ENCODE measurements around the gene TBC1D22A.

TBC1D22A gene

DNA sequence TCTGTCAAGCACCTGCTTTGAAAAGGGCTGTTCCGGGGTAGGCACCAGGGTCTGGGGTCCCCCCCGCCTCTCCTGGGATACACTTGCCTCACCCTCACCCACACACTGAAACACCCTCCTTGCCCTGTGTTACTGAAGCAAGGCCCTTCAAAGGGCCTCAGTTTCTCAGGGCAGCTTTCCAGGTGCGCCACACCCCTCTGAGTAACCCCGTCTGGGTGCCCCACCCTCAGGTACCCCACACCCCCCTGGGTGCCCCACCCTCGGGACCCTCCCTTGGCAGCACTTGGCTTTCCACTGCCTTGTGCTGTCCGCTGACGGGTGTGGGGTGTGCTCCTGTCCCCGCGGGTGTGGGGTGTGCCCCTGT is 413.6 kb downstream of the TBC1D22A start:
- no peak for DNase-seq (ENCODE audit: low read depth)
- Histone ChIP-seq H3K4me1 (ENCODE audit: control insufficient read depth, insufficient read depth, low read length) (no peaks in the 10 kb centered on the region), H3K27me3 (replicated peaks; ENCODE audit: control insufficient read depth, insufficient read depth, low read length) (no peaks in the 10 kb centered on the region), H3K36me3 (ENCODE audit: control insufficient read depth, insufficient read depth, low read length, severe bottlenecking) (no peaks in the 10 kb centered on the region), H3K9me3 (ENCODE audit: control insufficient read depth, low read length) (no peaks in the 10 kb centered on the region), H3K4me3 (ENCODE audit: low read length) (no peak overlapping the region), H3K9ac (ENCODE audit: low read length) (no peak overlapping the region)

DNA sequence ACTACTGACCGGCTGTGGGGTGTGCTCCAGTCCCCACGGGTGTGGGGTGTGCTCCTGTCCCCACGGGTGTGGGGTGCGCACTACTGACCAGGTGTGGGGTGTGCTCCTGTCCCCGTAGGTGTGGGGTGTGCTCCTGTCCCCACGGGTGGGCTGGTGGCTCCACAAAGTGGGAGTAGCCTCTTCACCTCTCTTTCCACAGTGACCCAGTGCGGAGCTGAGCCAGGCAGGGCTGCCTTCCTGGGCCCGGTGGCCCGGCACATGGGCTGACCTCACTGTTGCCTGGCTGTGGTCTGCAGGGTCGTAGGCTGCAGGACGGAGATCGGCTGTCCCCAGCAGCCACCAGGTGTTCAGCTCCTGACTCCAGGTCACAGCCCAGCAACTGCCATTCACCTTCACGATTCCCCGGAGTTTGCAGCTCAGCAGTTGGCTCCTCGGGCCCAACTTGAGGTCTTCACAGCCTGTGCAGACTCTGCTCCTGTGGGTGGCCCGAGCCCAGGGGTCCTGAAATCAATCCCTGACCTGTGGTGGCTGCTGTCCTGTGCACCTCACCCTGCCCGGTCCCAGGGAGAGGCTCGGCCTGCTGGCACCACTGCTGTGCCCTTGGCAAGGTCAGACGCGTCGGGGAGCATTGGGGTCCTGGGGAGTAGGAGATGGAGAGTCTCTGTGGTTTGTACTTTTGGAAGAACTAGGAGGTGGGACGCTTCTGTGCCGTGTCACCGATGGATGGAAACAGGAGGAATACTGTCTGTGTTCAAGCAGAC is 414.3 kb downstream of the TBC1D22A start:
- Histone ChIP-seq H3K4me3 (ENCODE audit: low read length) (no peak overlapping the region), H3K9ac (ENCODE audit: low read length) (no peak overlapping the region), H3K27me3 (replicated peaks; ENCODE audit: control insufficient read depth, insufficient read depth, low read length) (no peaks in the 10 kb centered on the region), H3K36me3 (ENCODE audit: control insufficient read depth, insufficient read depth, low read length, severe bottlenecking) (no peaks in the 10 kb centered on the region), H3K9me3 (ENCODE audit: control insufficient read depth, low read length) (no peaks in the 10 kb centered on the region), H3K4me1 (ENCODE audit: control insufficient read depth, insufficient read depth, low read length) (no peaks in the 10 kb centered on the region)
- no peak for DNase-seq (ENCODE audit: low read depth)

DNA sequence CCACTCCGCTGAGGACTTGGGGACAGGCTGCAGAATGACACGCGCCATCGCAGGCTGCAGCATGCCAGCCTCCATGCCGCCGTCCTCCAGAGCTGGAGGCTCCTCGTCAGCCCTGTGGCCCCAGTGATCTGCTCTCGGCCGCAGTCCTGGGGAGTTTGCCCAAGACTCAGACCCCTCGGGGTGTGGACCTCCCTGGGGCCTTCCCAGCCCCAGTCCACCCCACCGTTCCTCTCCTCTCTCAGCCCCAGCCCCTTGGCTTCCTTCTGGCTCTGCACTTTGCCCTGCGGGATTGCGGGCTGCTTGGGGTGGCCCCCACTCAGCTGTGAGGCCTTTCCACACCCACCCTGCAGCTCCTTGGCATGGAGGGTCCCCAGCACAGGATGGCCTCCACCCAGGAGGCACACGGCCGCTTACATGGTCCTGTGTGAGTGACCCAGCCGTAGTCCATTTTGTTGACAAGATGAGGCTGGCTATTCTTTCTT is 414.9 kb downstream of the TBC1D22A start:
- H3K4me1 ChIP-seq (ENCODE audit: control insufficient read depth, insufficient read depth, low read length), result no peaks in the 10 kb centered on the region
- no peaks in the 10 kb centered on the region for H3K9me3 ChIP-seq (ENCODE audit: control insufficient read depth, low read length)
- no peak for DNase-seq (ENCODE audit: low read depth)
- no peaks in the 10 kb centered on the region for H3K36me3 ChIP-seq (ENCODE audit: control insufficient read depth, insufficient read depth, low read length, severe bottlenecking)
- no peak overlapping the region for H3K4me3 ChIP-seq (ENCODE audit: low read length)
- no peaks in the 10 kb centered on the region for H3K27me3 ChIP-seq (replicated peaks; ENCODE audit: control insufficient read depth, insufficient read depth, low read length)
- no peak overlapping the region for H3K9ac ChIP-seq (ENCODE audit: low read length)

DNA sequence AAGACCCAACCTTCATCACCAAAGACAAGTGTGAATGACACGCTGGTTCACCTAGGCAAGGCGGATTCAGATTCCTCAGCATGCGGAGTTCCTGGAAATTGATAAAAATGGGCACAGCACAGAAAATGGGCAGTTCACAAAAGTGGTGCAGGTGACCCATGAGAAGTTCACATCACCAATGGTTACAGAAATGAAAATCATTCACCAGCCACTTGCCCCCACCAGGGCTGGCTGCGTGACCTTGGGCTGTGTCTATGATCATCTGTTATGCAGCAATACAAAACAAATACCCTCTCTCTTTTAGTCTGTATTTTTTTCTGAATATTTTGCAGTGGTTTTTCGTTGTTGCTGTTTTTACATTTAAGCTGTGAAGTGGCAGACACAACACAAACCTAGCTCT is 415.9 kb downstream of the TBC1D22A start:
- Histone ChIP-seq H3K27me3 (replicated peaks; ENCODE audit: control insufficient read depth, insufficient read depth, low read length) (no peaks in the 10 kb centered on the region), H3K9ac (ENCODE audit: low read length) (no peak overlapping the region), H3K4me1 (ENCODE audit: control insufficient read depth, insufficient read depth, low read length) (no peaks in the 10 kb centered on the region), H3K9me3 (ENCODE audit: control insufficient read depth, low read length) (no peaks in the 10 kb centered on the region), H3K36me3 (ENCODE audit: control insufficient read depth, insufficient read depth, low read length, severe bottlenecking) (no peaks in the 10 kb centered on the region), H3K4me3 (ENCODE audit: low read length) (no peak overlapping the region)
- DNase-seq (ENCODE audit: low read depth), result no peak

DNA sequence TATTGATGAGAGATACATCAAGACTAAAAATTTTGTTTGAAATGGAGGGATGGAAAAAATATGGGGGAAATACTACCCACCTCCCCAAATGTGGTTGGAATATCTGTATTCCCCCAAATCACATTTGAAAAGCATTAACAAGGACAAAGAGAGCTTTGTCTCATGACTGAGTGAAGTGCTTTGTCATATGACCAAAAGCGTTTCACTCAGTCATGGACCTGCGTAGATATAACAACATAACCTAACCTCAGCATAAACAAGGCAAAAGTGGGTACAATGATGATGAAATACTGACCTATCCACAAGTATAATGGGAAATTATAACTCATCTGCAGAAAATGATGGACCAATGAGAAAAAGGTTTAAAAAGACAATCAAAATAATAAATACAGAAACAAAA is 418.3 kb downstream of the TBC1D22A start:
- Histone ChIP-seq H3K9ac (ENCODE audit: low read length) (no peak overlapping the region), H3K4me3 (ENCODE audit: low read length) (no peak overlapping the region)

DNA sequence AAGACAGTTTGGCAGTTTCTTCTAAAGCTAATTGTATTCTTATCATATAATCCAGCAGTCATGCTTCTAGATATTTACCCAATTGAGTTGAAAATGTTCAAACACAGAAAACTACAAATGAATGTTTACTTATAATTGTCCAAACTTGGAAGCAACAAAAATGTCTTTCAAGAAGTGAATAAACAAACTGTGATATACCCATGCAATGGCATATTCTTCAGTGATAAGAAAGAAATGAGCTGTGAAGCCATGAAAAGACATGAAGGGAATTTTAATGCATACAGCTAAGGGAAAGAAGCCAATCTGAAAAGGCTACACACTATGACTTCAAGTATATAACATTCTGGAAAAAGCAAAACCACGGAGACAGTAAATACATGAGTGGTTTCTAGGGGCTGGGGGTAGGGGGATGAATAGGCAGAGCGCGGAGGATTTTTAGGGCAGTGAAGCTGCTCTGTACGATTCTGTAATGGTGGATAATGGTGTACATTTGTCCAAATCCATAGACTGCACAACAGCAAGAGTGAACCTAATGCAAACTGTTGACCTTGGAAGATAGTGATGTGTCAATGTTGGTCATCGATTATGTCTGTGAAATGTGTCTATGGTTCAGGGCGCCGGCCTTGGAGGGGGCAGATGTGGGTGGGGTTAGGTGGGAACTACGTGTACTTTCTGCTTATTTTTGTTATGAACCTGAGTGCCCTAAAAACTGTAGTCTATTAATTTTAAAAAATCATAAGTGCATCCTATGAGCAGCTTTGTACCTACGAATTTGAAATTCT is 424.9 kb downstream of the TBC1D22A start:
- Histone ChIP-seq H3K9ac (ENCODE audit: low read length) (no peak overlapping the region), H3K9me3 (ENCODE audit: control insufficient read depth, low read length) (peaks cover 22% of the 10 kb centered on the region), H3K4me3 (ENCODE audit: low read length) (no peak overlapping the region), H3K36me3 (ENCODE audit: control insufficient read depth, insufficient read depth, low read length, severe bottlenecking) (no peaks in the 10 kb centered on the region), H3K27me3 (replicated peaks; ENCODE audit: control insufficient read depth, insufficient read depth, low read length) (peaks cover 6% of the 10 kb centered on the region), H3K4me1 (ENCODE audit: control insufficient read depth, insufficient read depth, low read length) (no peaks in the 10 kb centered on the region)
- DNase-seq (ENCODE audit: low read depth), result no peak

More for the DNA sequence above, 418.3 kb downstream of the TBC1D22A start:
- no peaks in the 10 kb centered on the region for H3K27me3 ChIP-seq (replicated peaks; ENCODE audit: control insufficient read depth, insufficient read depth, low read length)
- DNase-seq (ENCODE audit: low read depth), result no peak
- H3K4me1 ChIP-seq (ENCODE audit: control insufficient read depth, insufficient read depth, low read length), result no peaks in the 10 kb centered on the region
- no peaks in the 10 kb centered on the region for H3K36me3 ChIP-seq (ENCODE audit: control insufficient read depth, insufficient read depth, low read length, severe bottlenecking)
- peaks cover 10% of the 10 kb centered on the region for H3K9me3 ChIP-seq (ENCODE audit: control insufficient read depth, low read length)

DNA sequence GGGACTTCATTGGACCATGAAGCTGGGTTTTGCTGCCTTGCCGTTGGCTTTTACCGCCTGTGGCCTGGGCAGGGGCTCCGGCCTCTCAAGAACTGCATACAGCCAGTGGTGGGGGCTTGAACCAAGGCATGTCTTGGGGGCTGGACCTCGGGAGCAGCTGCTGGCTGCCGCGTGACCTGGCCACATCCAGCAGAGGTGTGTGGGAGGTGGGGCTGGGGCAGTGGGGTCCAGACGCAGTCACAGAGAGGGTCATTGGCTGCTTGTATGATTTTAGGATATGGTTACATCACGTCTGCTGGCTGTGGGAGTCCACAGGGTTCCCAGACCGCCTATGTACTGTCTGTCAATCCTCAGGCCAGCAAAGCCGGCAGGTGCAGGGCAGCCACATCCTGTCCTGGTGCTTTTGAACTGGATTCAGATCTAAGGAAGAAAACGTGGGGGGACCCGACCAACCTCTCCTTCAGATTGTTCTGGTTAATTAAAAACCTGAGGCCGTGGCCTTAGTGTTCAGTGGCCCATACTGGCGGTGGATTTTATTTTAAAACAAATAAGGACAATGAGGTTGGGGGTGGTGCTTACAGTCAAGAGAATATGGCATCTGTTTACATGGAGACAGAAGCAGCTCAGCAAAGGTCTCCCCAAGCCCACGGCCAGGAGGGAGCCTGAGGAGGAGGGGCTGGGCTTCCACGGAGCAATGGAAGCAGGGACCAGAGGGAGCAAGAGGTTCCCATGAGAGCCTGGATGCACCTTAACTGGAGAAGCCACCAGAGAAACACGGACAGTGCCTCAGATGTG is 426.0 kb downstream of the TBC1D22A start:
- peaks cover 6% of the 10 kb centered on the region for H3K27me3 ChIP-seq (replicated peaks; ENCODE audit: control insufficient read depth, insufficient read depth, low read length)
- no peaks in the 10 kb centered on the region for H3K36me3 ChIP-seq (ENCODE audit: control insufficient read depth, insufficient read depth, low read length, severe bottlenecking)
- DNase-seq (ENCODE audit: low read depth), result no peak
- peaks cover 22% of the 10 kb centered on the region for H3K9me3 ChIP-seq (ENCODE audit: control insufficient read depth, low read length)
- H3K4me1 ChIP-seq (ENCODE audit: control insufficient read depth, insufficient read depth, low read length), result no peaks in the 10 kb centered on the region
- no peak overlapping the region for H3K4me3 ChIP-seq (ENCODE audit: low read length)
- no peak overlapping the region for H3K9ac ChIP-seq (ENCODE audit: low read length)

DNA sequence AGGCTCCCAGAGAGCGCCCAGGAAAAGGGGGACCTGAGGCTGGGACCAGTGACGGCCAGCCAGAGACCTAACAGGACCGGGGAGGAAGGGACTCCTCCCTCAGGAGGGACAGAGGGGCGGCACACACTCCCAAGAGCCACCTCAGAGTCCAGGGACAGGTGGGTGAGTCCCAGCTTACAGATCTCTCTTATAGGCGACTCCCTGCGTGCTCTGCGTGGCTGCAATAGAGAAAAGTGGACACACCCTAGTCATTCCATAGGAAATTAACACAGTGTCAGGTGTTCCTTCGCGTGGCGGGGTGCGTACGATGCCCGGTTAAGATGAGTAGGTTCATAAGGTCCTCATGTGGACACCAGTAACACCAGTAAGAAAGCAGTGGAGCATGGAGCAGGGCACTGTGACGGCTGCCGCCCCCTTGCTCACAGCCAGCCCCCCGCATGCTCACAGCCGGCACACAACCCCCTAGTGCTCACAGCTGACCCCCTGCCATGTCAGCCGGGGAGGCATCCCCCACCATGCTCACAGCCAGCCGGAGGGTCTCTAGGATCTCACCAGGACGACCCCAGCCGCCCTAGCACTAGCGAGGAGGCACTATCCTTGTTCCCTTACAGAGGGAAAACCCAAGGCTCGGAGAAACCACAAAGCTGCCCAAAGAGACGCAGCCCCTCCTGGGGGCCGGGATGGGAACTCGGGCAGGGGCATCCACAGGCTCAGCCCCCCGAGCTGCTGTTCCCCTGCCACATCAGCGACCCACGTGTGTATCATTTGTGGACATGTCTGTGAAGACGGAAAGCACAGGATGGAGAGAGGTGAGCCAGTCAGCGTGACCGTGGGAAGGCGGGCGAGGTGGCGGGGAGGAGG is 426.8 kb downstream of the TBC1D22A start:
- H3K9ac ChIP-seq (ENCODE audit: low read length), result no peak overlapping the region
- DNase-seq (ENCODE audit: low read depth), result no peak
- H3K36me3 ChIP-seq (ENCODE audit: control insufficient read depth, insufficient read depth, low read length, severe bottlenecking), result no peaks in the 10 kb centered on the region
- peaks cover 22% of the 10 kb centered on the region for H3K9me3 ChIP-seq (ENCODE audit: control insufficient read depth, low read length)
- peaks cover 6% of the 10 kb centered on the region for H3K27me3 ChIP-seq (replicated peaks; ENCODE audit: control insufficient read depth, insufficient read depth, low read length)
- H3K4me1 ChIP-seq (ENCODE audit: control insufficient read depth, insufficient read depth, low read length), result no peaks in the 10 kb centered on the region
- H3K4me3 ChIP-seq (ENCODE audit: low read length), result no peak overlapping the region

DNA sequence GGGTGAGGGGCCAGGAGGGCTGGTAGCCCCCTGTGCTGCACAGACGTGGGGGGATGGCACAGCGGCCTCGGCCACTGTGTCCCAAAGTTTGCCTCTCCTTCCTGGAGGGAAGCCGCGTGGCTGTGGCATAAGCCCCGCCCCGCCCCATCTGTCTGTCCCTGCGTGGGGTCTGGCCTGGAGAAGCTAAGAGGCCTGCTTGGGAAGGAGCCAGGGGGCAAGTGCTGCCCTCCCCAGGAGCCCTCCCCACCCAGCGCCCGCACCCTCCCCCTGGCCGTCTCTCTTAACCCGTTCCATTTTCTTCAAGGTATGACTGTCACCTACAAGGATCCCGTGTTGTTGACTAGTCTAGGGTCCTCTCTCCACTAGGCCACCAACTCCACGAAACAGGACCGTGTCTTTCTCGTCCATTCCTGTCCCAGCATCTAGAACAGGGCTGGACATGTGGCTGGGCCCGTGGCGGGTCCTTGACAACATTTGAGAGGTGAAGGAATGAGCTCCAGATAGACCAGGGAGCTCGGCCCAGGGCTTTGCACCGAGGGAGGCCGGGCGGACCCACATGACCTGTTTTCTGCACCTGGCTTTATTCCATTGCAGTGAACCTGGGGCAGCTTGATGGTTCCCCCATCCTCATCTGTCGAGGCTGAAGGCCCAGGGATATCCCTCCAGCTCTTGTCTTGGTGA is 428.0 kb downstream of the TBC1D22A start:
- peaks cover 16% of the 10 kb centered on the region for H3K9me3 ChIP-seq (ENCODE audit: control insufficient read depth, low read length)
- DNase-seq (ENCODE audit: low read depth), result no peak
- H3K9ac ChIP-seq (ENCODE audit: low read length), result no peak overlapping the region

DNA sequence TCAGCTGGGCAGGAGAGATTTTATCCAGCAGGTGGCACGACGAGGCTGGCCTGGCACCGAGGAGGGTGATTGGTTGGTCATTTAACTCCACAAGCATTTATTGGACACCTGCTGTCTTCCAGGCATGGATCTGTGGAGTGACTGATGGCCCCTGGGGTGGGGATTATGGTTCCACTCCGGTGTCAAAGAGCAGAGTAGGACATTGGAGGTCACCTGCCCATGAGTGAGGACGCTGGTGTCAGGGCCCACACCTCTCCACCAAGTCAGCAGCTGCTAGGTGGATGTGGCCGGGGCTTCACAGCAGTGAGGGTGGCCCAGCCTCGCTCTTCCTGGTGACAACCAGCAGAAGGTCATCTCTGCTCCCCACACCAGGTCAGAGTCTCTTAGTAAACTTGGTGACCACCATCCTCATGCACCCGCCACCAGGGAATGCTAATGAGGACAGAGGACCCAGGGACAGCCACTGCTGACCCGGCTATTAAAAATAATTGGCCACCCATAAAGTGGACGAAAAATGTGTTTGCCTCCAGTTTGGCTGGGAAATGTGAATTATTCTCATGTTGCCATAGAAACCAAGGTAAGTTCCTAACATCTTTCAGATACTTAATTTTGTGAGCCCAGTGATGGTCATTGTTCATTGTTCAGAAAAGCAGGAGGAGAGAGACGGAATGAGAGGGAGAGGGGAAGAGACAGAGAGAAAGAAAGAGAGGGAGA is 428.7 kb downstream of the TBC1D22A start:
- H3K4me1 ChIP-seq (ENCODE audit: control insufficient read depth, insufficient read depth, low read length), result no peaks in the 10 kb centered on the region
- DNase-seq (ENCODE audit: low read depth), result no peak
- H3K36me3 ChIP-seq (ENCODE audit: control insufficient read depth, insufficient read depth, low read length, severe bottlenecking), result no peaks in the 10 kb centered on the region
- peaks cover 9% of the 10 kb centered on the region for H3K9me3 ChIP-seq (ENCODE audit: control insufficient read depth, low read length)
- no peak overlapping the region for H3K4me3 ChIP-seq (ENCODE audit: low read length)
- peaks cover 6% of the 10 kb centered on the region for H3K27me3 ChIP-seq (replicated peaks; ENCODE audit: control insufficient read depth, insufficient read depth, low read length)
- H3K9ac ChIP-seq (ENCODE audit: low read length), result no peak overlapping the region

More for the DNA sequence above, 428.0 kb downstream of the TBC1D22A start:
- Histone ChIP-seq H3K4me1 (ENCODE audit: control insufficient read depth, insufficient read depth, low read length) (no peaks in the 10 kb centered on the region), H3K27me3 (replicated peaks; ENCODE audit: control insufficient read depth, insufficient read depth, low read length) (peaks cover 6% of the 10 kb centered on the region), H3K4me3 (ENCODE audit: low read length) (no peak overlapping the region), H3K36me3 (ENCODE audit: control insufficient read depth, insufficient read depth, low read length, severe bottlenecking) (no peaks in the 10 kb centered on the region)

All from adipocyte (in vitro differentiated cells).